ENCODE data around the gene UCN.
"Not testable (repeated sequence)": the region's sequence is repeated elsewhere in the genome, so short reads cannot be mapped to it uniquely, and the experiment has no call there.

UCN gene

DNA sequence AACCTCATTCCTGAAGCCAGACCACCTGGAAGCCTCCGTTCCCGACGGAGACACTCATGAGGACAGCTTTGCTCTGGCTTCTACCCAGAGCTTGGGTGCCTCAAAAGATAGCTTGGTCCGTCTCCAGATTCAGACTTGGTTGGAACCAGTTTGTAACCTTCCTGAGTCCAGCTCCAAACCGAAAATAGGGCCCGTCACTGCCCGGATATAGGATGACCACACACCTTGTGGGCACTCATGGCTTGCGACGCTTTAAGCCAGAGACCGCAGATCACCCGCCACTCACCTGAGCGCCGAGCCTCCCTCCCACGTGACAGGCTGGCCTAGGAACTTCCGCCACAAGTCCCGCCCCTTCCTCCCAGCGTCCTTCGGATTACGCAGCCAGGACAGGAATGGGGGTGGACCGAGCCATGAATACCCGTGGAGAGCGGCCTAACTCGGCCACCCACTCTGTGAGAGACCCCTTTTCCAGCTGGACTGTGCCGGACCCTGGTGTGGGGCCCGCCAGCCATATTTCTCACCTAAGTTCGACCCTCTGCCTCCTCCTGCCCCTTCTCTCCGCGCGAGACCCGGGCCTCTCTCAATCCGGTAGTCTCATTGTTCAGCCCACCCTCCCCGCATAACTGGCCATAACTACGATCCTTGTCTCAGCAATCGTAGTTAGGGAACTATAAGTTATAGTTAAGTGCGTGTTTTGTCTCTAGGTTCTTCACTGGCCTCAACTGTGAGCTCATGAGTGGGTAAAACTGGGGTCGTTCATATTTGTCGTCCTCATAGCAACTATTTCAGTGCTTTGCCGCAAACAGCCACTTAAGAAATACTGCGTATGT lies 14.7 kb upstream of the UCN start, which contains the start of gene MPV17:
Gene MPV17, minus strand, starts transcription at position 332 of the 830 bp plus-strand sequence. CDS start 580 bp downstream, outside the sequence.
- H3K4me3 ChIP-seq (ENCODE audit: low read depth, low read length) = peak within 1 kb of the TSS; percentile 88
- TF ChIP-seq, protein P1, sequence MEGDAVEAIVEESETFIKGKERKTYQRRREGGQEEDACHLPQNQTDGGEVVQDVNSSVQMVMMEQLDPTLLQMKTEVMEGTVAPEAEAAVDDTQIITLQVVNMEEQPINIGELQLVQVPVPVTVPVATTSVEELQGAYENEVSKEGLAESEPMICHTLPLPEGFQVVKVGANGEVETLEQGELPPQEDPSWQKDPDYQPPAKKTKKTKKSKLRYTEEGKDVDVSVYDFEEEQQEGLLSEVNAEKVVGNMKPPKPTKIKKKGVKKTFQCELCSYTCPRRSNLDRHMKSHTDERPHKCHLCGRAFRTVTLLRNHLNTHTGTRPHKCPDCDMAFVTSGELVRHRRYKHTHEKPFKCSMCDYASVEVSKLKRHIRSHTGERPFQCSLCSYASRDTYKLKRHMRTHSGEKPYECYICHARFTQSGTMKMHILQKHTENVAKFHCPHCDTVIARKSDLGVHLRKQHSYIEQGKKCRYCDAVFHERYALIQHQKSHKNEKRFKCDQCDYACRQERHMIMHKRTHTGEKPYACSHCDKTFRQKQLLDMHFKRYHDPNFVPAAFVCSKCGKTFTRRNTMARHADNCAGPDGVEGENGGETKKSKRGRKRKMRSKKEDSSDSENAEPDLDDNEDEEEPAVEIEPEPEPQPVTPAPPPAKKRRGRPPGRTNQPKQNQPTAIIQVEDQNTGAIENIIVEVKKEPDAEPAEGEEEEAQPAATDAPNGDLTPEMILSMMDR (IDR thresholded peaks at IDR 0.05; ENCODE audit: borderline replicate concordance, insufficient read depth, low read depth, low read length) = no peak

DNA sequence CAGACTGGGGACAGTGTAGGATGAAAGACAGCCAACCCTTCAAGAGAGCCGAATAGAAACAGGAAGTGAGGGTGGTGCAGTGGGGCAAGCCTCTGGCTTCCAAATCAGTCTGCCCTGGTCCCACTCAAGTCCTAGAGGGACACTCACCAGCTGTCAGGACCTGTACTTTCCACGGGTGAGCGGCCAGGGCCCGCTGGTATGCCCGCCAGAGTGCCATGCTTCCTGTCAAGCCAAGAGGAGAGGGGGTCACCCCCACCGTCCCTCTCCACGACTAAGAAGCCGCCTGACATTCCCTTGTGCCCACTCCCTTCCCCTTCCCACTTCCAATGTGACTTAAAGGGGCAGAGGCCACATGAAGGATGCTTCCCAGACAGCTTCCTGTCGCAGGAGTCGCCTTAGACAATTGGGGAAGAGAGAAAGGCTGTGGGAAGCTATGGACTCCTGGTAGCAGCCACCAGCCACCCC lies 14.1 kb upstream of the UCN start:
- TF ChIP-seq, protein P1 (IDR thresholded peaks at IDR 0.05; ENCODE audit: borderline replicate concordance, insufficient read depth, low read depth, low read length) = no peak
- peak overlapping the region; percentile 88 for H3K4me3 ChIP-seq (ENCODE audit: low read depth, low read length)

DNA sequence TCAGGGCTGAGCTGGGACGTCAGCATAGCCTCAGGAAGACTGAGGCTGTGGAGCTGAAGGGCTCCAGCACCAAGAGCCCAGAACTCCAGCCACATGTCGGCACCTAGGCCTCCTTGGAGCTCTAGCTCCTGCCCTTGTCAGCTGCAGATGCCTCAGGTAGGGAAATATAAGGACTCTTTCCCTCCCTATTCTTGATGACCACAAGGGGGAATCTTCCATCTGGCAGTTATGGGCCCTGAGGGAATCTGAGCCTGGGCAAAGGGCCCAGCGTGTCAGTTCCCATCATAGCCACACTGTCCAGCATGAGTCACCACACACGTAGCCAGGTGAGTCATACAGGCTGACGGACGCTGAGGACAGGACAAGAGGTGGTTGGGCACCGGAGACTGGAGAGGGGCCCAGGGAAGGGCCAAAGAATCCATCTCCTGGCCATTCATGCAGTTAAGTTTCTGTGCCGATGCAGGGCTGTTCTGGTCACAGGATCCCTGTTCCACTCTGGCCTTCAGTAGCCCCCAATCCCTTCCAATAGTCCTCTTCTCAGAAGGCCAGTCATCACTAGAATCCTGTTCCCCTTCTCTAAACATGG lies 12.8 kb upstream of the UCN start:
- TF ChIP-seq, protein P1 (IDR thresholded peaks at IDR 0.05; ENCODE audit: borderline replicate concordance, insufficient read depth, low read depth, low read length) = no peak
- H3K4me3 ChIP-seq (ENCODE audit: low read depth, low read length) = no peak overlapping the region

DNA sequence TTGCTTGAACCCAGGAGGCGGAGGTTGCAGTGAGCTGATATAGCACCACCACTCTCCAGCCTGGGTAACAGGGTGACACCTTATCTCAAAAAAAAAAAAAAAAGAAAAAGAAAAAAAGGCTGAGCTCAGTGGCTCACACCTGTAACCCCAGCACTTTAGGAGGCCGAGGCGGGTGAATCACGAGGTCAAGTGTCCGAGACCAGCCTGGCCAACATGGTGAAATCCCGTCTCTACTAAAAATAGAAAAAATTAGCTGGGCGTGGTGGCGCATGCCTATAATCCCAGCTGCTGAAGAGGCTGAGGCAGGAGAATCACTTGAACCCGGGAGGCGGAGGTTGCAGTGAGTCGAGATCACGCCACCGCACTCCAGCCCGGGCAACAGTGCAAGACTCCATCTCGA lies 11.6 kb upstream of the UCN start:
- H3K4me3 ChIP-seq (ENCODE audit: low read depth, low read length) = not testable (repeated sequence)

GRCh38 chr2:27316655-27317412 lies 8.6 kb upstream of the UCN start:
- TF ChIP-seq, protein P1 (IDR thresholded peaks at IDR 0.05; ENCODE audit: borderline replicate concordance, insufficient read depth, low read depth, low read length) = no peak
- no peak overlapping the region for H3K4me3 ChIP-seq (ENCODE audit: low read depth, low read length)

DNA sequence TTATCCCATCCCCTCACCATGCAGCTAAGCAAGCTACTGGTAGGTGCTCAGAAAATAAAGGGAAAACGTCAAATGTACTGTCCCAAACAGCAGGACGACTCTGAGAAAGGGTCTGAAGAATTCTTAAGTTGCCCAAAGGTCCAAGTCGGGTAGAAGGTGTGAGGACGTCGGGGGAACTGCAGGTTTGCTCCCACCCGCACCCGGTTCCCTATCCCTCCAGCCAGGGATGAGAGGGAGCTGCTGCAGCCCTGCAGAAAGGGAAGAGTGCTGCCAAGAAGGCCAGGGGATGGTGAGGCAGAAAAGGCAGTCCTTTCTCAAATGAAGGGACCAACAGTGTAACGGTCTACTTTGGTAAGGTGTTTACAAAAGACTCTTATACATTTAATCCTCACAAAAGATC lies 6.9 kb upstream of the UCN start:
- no peak overlapping the region for H3K4me3 ChIP-seq (ENCODE audit: low read depth, low read length)
- TF ChIP-seq, protein P1 (IDR thresholded peaks at IDR 0.05; ENCODE audit: borderline replicate concordance, insufficient read depth, low read depth, low read length) = no peak

DNA sequence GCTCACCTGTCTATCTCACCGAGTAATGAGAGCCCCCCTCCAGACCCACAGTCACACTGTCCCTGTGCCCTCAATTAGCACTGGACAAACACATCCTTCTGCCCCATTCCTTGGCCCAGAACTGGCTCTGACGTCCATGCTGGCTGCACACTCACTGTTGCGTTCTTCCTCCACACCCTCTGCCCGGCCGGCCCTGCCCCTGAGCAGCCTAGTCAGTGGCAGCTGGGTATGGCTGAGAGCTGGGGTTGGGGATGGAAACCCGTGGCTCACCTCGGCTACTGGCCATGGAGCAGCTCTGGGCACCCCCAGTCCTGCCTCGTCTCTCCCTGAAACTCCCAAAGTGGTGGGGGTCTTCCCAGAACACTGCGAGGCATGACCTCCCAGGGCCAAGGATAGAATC lies 6.5 kb upstream of the UCN start:
- no peak overlapping the region for H3K4me3 ChIP-seq (ENCODE audit: low read depth, low read length)
- TF ChIP-seq, protein P1 (IDR thresholded peaks at IDR 0.05; ENCODE audit: borderline replicate concordance, insufficient read depth, low read depth, low read length) = no peak

Data from GM12875 (cell line).